ENCODE data around the gene PDX1.

DNA sequence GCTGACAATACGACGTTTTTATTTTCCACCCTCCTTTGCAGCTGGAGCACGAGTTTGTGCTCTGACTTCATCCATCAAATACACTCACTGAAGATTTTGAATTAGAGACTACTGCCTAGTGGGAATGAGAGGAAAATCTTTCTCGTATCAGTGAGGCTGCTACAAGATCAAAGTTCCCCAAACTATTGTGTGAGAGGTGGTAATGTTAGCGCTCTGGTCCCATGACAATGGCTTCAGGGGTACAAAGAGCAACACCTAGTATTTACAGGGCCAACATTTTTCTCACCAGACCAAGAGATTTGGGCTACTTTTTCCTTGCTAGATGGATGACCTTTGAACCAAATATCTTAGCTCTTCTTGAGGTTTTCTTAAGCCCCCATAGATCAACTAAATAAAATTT lies 30.3 kb upstream of the PDX1 start:
- TF ChIP-seq, protein P1, sequence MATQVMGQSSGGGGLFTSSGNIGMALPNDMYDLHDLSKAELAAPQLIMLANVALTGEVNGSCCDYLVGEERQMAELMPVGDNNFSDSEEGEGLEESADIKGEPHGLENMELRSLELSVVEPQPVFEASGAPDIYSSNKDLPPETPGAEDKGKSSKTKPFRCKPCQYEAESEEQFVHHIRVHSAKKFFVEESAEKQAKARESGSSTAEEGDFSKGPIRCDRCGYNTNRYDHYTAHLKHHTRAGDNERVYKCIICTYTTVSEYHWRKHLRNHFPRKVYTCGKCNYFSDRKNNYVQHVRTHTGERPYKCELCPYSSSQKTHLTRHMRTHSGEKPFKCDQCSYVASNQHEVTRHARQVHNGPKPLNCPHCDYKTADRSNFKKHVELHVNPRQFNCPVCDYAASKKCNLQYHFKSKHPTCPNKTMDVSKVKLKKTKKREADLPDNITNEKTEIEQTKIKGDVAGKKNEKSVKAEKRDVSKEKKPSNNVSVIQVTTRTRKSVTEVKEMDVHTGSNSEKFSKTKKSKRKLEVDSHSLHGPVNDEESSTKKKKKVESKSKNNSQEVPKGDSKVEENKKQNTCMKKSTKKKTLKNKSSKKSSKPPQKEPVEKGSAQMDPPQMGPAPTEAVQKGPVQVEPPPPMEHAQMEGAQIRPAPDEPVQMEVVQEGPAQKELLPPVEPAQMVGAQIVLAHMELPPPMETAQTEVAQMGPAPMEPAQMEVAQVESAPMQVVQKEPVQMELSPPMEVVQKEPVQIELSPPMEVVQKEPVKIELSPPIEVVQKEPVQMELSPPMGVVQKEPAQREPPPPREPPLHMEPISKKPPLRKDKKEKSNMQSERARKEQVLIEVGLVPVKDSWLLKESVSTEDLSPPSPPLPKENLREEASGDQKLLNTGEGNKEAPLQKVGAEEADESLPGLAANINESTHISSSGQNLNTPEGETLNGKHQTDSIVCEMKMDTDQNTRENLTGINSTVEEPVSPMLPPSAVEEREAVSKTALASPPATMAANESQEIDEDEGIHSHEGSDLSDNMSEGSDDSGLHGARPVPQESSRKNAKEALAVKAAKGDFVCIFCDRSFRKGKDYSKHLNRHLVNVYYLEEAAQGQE (tag by site-specific recombination; IDR thresholded peaks at IDR 0.05) = no peak
- TF ChIP-seq, protein P2, sequence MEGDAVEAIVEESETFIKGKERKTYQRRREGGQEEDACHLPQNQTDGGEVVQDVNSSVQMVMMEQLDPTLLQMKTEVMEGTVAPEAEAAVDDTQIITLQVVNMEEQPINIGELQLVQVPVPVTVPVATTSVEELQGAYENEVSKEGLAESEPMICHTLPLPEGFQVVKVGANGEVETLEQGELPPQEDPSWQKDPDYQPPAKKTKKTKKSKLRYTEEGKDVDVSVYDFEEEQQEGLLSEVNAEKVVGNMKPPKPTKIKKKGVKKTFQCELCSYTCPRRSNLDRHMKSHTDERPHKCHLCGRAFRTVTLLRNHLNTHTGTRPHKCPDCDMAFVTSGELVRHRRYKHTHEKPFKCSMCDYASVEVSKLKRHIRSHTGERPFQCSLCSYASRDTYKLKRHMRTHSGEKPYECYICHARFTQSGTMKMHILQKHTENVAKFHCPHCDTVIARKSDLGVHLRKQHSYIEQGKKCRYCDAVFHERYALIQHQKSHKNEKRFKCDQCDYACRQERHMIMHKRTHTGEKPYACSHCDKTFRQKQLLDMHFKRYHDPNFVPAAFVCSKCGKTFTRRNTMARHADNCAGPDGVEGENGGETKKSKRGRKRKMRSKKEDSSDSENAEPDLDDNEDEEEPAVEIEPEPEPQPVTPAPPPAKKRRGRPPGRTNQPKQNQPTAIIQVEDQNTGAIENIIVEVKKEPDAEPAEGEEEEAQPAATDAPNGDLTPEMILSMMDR (tag by site-specific recombination; IDR thresholded peaks at IDR 0.05) = no peak
- TF ChIP-seq ZNF24 (tag by site-specific recombination; IDR thresholded peaks at IDR 0.05) = no peak
- TF ChIP-seq, protein P3, sequence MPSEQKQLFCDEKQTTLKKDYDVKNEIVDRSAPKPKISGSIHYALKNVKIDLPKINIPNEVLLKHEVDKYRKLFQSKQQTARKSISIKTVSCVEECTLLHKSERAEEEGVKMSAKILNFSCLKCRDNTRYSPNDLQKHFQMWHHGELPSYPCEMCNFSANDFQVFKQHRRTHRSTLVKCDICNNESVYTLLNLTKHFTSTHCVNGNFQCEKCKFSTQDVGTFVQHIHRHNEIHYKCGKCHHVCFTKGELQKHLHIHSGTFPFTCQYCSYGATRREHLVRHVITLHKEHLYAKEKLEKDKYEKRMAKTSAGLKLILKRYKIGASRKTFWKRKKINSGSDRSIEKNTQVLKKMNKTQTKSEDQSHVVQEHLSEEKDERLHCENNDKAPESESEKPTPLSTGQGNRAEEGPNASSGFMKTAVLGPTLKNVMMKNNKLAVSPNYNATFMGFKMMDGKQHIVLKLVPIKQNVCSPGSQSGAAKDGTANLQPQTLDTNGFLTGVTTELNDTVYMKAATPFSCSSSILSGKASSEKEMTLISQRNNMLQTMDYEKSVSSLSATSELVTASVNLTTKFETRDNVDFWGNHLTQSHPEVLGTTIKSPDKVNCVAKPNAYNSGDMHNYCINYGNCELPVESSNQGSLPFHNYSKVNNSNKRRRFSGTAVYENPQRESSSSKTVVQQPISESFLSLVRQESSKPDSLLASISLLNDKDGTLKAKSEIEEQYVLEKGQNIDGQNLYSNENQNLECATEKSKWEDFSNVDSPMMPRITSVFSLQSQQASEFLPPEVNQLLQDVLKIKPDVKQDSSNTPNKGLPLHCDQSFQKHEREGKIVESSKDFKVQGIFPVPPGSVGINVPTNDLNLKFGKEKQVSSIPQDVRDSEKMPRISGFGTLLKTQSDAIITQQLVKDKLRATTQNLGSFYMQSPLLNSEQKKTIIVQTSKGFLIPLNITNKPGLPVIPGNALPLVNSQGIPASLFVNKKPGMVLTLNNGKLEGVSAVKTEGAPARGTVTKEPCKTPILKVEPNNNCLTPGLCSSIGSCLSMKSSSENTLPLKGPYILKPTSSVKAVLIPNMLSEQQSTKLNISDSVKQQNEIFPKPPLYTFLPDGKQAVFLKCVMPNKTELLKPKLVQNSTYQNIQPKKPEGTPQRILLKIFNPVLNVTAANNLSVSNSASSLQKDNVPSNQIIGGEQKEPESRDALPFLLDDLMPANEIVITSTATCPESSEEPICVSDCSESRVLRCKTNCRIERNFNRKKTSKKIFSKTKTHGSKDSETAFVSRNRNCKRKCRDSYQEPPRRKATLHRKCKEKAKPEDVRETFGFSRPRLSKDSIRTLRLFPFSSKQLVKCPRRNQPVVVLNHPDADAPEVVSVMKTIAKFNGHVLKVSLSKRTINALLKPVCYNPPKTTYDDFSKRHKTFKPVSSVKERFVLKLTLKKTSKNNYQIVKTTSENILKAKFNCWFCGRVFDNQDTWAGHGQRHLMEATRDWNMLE (tag by site-specific recombination; conservative IDR thresholded peaks at IDR 0.05; ENCODE audit: low read depth) = no peak
- no peak for TF ChIP-seq ZNF596 (tag by site-specific recombination; IDR thresholded peaks at IDR 0.05)
- TF ChIP-seq ZFP41 (tag by site-specific recombination; IDR thresholded peaks at IDR 0.05; ENCODE audit: borderline replicate concordance) = no peak
- no peak for TF ChIP-seq ZNF830 (tag by site-specific recombination; IDR thresholded peaks at IDR 0.05; ENCODE audit: low read depth)
- no peak for TF ChIP-seq ZNF335 (tag by site-specific recombination; conservative IDR thresholded peaks at IDR 0.05)
- TF ChIP-seq, protein P4, sequence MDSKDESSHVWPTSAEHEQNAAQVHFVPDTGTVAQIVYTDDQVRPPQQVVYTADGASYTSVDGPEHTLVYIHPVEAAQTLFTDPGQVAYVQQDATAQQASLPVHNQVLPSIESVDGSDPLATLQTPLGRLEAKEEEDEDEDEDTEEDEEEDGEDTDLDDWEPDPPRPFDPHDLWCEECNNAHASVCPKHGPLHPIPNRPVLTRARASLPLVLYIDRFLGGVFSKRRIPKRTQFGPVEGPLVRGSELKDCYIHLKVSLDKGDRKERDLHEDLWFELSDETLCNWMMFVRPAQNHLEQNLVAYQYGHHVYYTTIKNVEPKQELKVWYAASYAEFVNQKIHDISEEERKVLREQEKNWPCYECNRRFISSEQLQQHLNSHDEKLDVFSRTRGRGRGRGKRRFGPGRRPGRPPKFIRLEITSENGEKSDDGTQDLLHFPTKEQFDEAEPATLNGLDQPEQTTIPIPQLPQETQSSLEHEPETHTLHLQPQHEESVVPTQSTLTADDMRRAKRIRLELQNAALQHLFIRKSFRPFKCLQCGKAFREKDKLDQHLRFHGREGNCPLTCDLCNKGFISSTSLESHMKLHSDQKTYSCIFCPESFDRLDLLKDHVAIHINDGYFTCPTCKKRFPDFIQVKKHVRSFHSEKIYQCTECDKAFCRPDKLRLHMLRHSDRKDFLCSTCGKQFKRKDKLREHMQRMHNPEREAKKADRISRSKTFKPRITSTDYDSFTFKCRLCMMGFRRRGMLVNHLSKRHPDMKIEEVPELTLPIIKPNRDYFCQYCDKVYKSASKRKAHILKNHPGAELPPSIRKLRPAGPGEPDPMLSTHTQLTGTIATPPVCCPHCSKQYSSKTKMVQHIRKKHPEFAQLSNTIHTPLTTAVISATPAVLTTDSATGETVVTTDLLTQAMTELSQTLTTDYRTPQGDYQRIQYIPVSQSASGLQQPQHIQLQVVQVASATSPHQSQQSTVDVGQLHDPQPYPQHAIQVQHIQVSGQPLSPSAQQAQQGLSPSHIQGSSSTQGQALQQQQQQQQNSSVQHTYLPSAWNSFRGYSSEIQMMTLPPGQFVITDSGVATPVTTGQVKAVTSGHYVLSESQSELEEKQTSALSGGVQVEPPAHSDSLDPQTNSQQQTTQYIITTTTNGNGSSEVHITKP (tag by site-specific recombination; IDR thresholded peaks at IDR 0.05) = no peak
- no peak for TF ChIP-seq ZNF473 (tag by site-specific recombination; IDR thresholded peaks at IDR 0.05)
- no peak for TF ChIP-seq KLF16 (tag by site-specific recombination; IDR thresholded peaks at IDR 0.05)
- no peak for TF ChIP-seq ZNF48 (tag by site-specific recombination; IDR thresholded peaks at IDR 0.05)
- TF ChIP-seq ZNF404 (tag by site-specific recombination; IDR thresholded peaks at IDR 0.05) = no peak

All from HEK293 (cell line).